ENCODE measurements around the gene ADI1. TPM values are rescaled to one million over a fixed set of nuclear protein-coding genes. Genes with fewer than 3 reads are reported as not detected.

Gene ADI1
- total and polyA plus RNA-seq, 2 of the 8 experiments (the other 6 are each of a cell fraction or from before 2014, with no cell fraction given): 12.2 to 40.2 TPM

DNA sequence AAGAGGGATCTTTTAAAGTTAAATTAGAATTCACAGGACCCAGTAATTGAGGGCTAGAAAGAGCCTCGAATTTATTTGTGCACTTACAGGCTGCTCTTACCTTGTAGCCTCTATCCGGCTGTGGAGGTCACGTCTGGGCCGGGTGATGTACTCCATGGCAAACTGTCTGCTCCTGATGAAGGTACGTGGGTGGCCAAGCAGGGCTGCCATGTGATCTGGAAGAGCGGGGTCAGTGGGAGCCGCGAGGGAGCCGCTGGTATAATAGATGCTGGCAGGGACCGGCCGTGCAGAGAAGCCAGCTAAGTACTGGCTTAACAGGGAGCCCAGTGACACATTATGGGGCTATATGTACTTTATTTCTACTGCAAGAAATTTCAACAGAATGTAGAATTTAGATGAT is 59.2 kb downstream of the ADI1 start:
- no peaks in the 10 kb centered on the region for H3K79me2 ChIP-seq (ENCODE audit: control insufficient read depth in 1 of 2, insufficient read depth in 2 of 2, low read length in 2 of 2)
- no peak overlapping the region for H2BK5ac ChIP-seq (ENCODE audit: low read depth, low read length)
- H3K79me1 ChIP-seq (ENCODE audit: low read depth, low read length): no peaks in the 10 kb centered on the region; the same call in 1 of the 2 replicates
- no peaks in the 10 kb centered on the region for H3K27me3 ChIP-seq (replicated peaks in 1 of 4; ENCODE audit: control insufficient read depth in 3 of 4, extremely low read depth in 1 of 4, insufficient read depth in 3 of 4, low read length in 3 of 4)
- no peak overlapping the region for H2BK120ac ChIP-seq (replicated peaks; ENCODE audit: low read depth, low read length)
- H4K20me1 ChIP-seq (replicated peaks in 1 of 2; ENCODE audit: control insufficient read depth in 1 of 2, insufficient read depth in 2 of 2, low read length in 2 of 2): peaks cover 0 to 2% of the 10 kb centered on the region in 2 experiments
- H3K4me3 ChIP-seq (ENCODE audit: extremely low read depth in 1 of 4, insufficient read depth in 2 of 4, low read depth in 3 of 4, low read length in 4 of 4): no peak overlapping the region
- no peak overlapping the region for H4K91ac ChIP-seq (replicated peaks; ENCODE audit: insufficient read length, low read length)
- H3K18ac ChIP-seq (ENCODE audit: extremely low read depth, low read length): no peak overlapping the region
- H3K4me1 ChIP-seq (replicated peaks in 1 of 4; ENCODE audit: control insufficient read depth in 3 of 4, insufficient read depth in 4 of 4, low read length in 3 of 4): peaks cover 5 to 10% (median 9%) of the 10 kb centered on the region in 4 experiments
- H3K14ac ChIP-seq (ENCODE audit: insufficient read length): no peak overlapping the region
- H2AFZ ChIP-seq (ENCODE audit: low read length): no peak overlapping the region
- peaks cover 0 to 7% (median 2%) of the 10 kb centered on the region in 4 experiments; a peak in 1 of 8 replicates for H3K36me3 ChIP-seq (ENCODE audit: control insufficient read depth in 2 of 4, insufficient read depth in 4 of 4, low read length in 3 of 4)
- H3K4ac ChIP-seq (replicated peaks; ENCODE audit: insufficient read length, low read depth, low read length): no peak overlapping the region
- no peak overlapping the region; the same call in 1 of the 2 replicates for H4K8ac ChIP-seq (ENCODE audit: extremely low read depth, insufficient read depth, low read length)
- H2BK12ac ChIP-seq (ENCODE audit: low read depth, low read length): no peak overlapping the region
- DNase-seq (ENCODE audit: low read depth in 1 of 2, low spot score in 2 of 2) (no peak), FAIRE-seq (no peak)
- H4K5ac ChIP-seq (ENCODE audit: insufficient read length, low read depth, low read length): no peak overlapping the region
- no peak overlapping the region for H2BK15ac ChIP-seq (ENCODE audit: low read length)
- no peak overlapping the region for H2AK5ac ChIP-seq (ENCODE audit: low read depth, low read length)
- H3K4me2 ChIP-seq (ENCODE audit: insufficient read depth in 1 of 2, low read depth in 2 of 2, low read length in 2 of 2): no peak overlapping the region
- no peak for TF ChIP-seq GABPA (IDR thresholded peaks at IDR 0.05; ENCODE audit: borderline replicate concordance, insufficient read depth, low read length)
- no peak for TF ChIP-seq SIN3A (conservative IDR thresholded peaks at IDR 0.05 in 1 of 2, IDR thresholded peaks at IDR 0.05 in 1 of 2; ENCODE audit: low read depth in 1 of 2, low read length in 2 of 2)
- TF ChIP-seq EGR1 (IDR thresholded peaks at IDR 0.05; ENCODE audit: borderline replicate concordance, low read depth, low read length): no peak
- no peak for TF ChIP-seq SP1 (IDR thresholded peaks at IDR 0.05; ENCODE audit: low read depth, low read length)
- TF ChIP-seq TEAD4 (IDR thresholded peaks at IDR 0.05; ENCODE audit: low read depth, low read length): no peak
- TF ChIP-seq FOSL1 (IDR thresholded peaks at IDR 0.05; ENCODE audit: insufficient read depth, low read depth, low read length): no peak
- no peak for TF ChIP-seq KDM5A (IDR thresholded peaks at IDR 0.05; ENCODE audit: low read length)
- no peak for TF ChIP-seq KDM4A (IDR thresholded peaks at IDR 0.05; ENCODE audit: low read depth, low read length, severe bottlenecking)
- TF ChIP-seq TAF1 (IDR thresholded peaks at IDR 0.05; ENCODE audit: low read depth, low read length): no peak
- TF ChIP-seq RFX5 (IDR thresholded peaks at IDR 0.05; ENCODE audit: borderline replicate concordance, low read depth, low read length): no peak
- H3K27ac ChIP-seq (ENCODE audit: low read depth, low read length): no peak overlapping the region
- ChIA-PET CTCF (ENCODE audit: partially characterized antibody) (interaction anchor here (0.7 to 12.1 kb wide), 12 partner anchors 8 to 191 kb away, joined by 3 to 152 read pairs (median 7); no protein-coding TSS in a partner anchor), POLR2A (ENCODE audit: partially characterized antibody) (interaction anchor here (1.4 kb wide), 1 partner anchor 98 kb away, joined by 4 read pairs; the partner anchor contains the start of gene RNASEH1)
- no peaks in the 10 kb centered on the region for H3K23me2 ChIP-seq (ENCODE audit: low read depth, low read length)
- H3K9ac ChIP-seq (replicated peaks in 1 of 4; ENCODE audit: extremely low read depth in 1 of 4, low read depth in 3 of 4, low read length in 3 of 4): no peak overlapping the region
- no peak overlapping the region for H3K56ac ChIP-seq (replicated peaks; ENCODE audit: insufficient read length, low read depth, low read length)
- H3K23ac ChIP-seq (ENCODE audit: insufficient read length): no peak overlapping the region
- no peak overlapping the region for H2BK20ac ChIP-seq (ENCODE audit: low read length)
- no peaks in the 10 kb centered on the region for H3K9me3 ChIP-seq (ENCODE audit: insufficient read depth in 2 of 2, low read depth in 1 of 2, low read length in 1 of 2)
- WGBS, 2 experiments (ENCODE audit: extremely low coverage in 1 of 2, insufficient coverage in 1 of 2, insufficient read length in 1 of 2, insufficient replicate concordance in 2 of 2, low coverage in 1 of 2, low lambda C conversion rate in 2 of 2, missing lambda C conversion rate in 1 of 2): 89% methylated on average over 11 of the region's 11 CpGs; no CpG with 5 or more reads in 1 of the 2 experiments

All from H1 (cell line).